GM18861 (cell line): ENCODE results near the gene DEDD2.

Experiments used
- ATAC-seq: cut with Tn5 transposase; IDR thresholded peaks from one replicate; pipeline ENCODE4 v1.9.1; 2021; ENCODE audit not compliant: unreplicated experiment

Gene DEDD2

GRCh38 chr19:42229301-42229854 is 11.9 kb upstream of the DEDD2 start:
- no peak for ATAC-seq

GRCh38 chr19:42228641-42229040 is 11.2 kb upstream of the DEDD2 start:
- no peak for ATAC-seq

- no peak for ATAC-seq
Observed at GRCh38 chr19:42226886-42227285, 9.4 kb upstream of the DEDD2 start.

GRCh38 chr19:42225718-42226292 is 8.3 kb upstream of the DEDD2 start:
- ATAC-seq = no peak

GRCh38 chr19:42224940-42225717 is 7.7 kb upstream of the DEDD2 start:
- ATAC-seq = no peak

GRCh38 chr19:42220751-42221097 is 3.2 kb upstream of the DEDD2 start:
- no peak for ATAC-seq

- ATAC-seq = peak; percentile 79
Observed at GRCh38 chr19:42219812-42220750, 2.6 kb upstream of the DEDD2 start, which contains the start of gene ZNF526. TSS of gene ZNF526 (plus strand) at chr19:42220312. CDS start at chr19:42224404, 4,092 bp downstream.

GRCh38 chr19:42216653-42217519 is 591 bp downstream of the DEDD2 start:
- no peak for ATAC-seq

GRCh38 chr19:42214810-42215485 is 2.5 kb downstream of the DEDD2 start:
- no peak for ATAC-seq

- ATAC-seq = no peak
Observed at GRCh38 chr19:42212886-42213285, 4.6 kb downstream of the DEDD2 start.

- ATAC-seq = no peak
Observed at GRCh38 chr19:42208612-42209011, 8.9 kb downstream of the DEDD2 start.

GRCh38 chr19:42207767-42208271 is 9.7 kb downstream of the DEDD2 start:
- ATAC-seq = no peak

- no peak for ATAC-seq
Observed at GRCh38 chr19:42206871-42207755, 10.4 kb downstream of the DEDD2 start.

- ATAC-seq = no peak
Observed at GRCh38 chr19:42204664-42205063, 12.8 kb downstream of the DEDD2 start.

GRCh38 chr19:42203700-42204099 is 13.8 kb downstream of the DEDD2 start:
- no peak for ATAC-seq

- ATAC-seq = no peak
Observed at GRCh38 chr19:42202290-42202880, 15.1 kb downstream of the DEDD2 start.

GRCh38 chr19:42201489-42202289 is 15.8 kb downstream of the DEDD2 start:
- ATAC-seq = no peak
